ENCODE measurements around the gene GGT6. TPM values are rescaled to one million over a fixed set of nuclear protein-coding genes. Genes with fewer than 3 reads are reported as not detected.

The GGT6 gene
- total RNA-seq, 2 experiments from 2014 or later: not detected

GRCh38 chr17:4562015-4562969 is 1.9 kb upstream of the GGT6 start:
- Mint-ChIP-seq H3K27me3 (no peaks in the 10 kb centered on the region), H3K4me1 (ENCODE audit: low read depth) (peaks cover 31% of the 10 kb centered on the region), H3K36me3 (ENCODE audit: low read depth) (no peaks in the 10 kb centered on the region), H3K4me3 (peak overlapping the region; percentile 60), H3K9me3 (no peaks in the 10 kb centered on the region), H3K27ac (peak overlapping the region; percentile 47)
- H3K36me3 ChIP-seq (ENCODE audit: insufficient read depth, low read length): no peaks in the 10 kb centered on the region
- CTCF ChIA-PET: no interaction called here
- DNase-seq: no peak
- peaks cover 19% of the 10 kb centered on the region for H3K4me1 ChIP-seq (ENCODE audit: insufficient read depth, low read length)
- no peak for ATAC-seq (ENCODE audit: poor library complexity)
- peaks cover 0 to 3% of the 10 kb centered on the region in 2 experiments for H3K9me3 ChIP-seq (ENCODE audit: control insufficient read depth in 1 of 2, insufficient read depth in 1 of 2, low read length in 2 of 2)
- H3K4me3 ChIP-seq (ENCODE audit: low read length): no peak overlapping the region
- H3K27me3 ChIP-seq (ENCODE audit: control insufficient read depth in 1 of 2, insufficient read depth in 2 of 2, low read length in 2 of 2): no peaks in the 10 kb centered on the region
- intact Hi-C loops (cut with DNase I, micrococcal nuclease): no loop called here
- POLR2A ChIA-PET: no interaction called here
- H3K27ac ChIP-seq (ENCODE audit: low read depth in 1 of 2, low read length in 2 of 2): no peak overlapping the region
- TF ChIP-seq, protein P1, sequence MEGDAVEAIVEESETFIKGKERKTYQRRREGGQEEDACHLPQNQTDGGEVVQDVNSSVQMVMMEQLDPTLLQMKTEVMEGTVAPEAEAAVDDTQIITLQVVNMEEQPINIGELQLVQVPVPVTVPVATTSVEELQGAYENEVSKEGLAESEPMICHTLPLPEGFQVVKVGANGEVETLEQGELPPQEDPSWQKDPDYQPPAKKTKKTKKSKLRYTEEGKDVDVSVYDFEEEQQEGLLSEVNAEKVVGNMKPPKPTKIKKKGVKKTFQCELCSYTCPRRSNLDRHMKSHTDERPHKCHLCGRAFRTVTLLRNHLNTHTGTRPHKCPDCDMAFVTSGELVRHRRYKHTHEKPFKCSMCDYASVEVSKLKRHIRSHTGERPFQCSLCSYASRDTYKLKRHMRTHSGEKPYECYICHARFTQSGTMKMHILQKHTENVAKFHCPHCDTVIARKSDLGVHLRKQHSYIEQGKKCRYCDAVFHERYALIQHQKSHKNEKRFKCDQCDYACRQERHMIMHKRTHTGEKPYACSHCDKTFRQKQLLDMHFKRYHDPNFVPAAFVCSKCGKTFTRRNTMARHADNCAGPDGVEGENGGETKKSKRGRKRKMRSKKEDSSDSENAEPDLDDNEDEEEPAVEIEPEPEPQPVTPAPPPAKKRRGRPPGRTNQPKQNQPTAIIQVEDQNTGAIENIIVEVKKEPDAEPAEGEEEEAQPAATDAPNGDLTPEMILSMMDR (IDR thresholded peaks at IDR 0.05): no peak

- H3K4me3 Mint-ChIP-seq: no peak overlapping the region
- Histone ChIP-seq H3K27ac (ENCODE audit: low read depth in 1 of 2, low read length in 2 of 2) (no peak overlapping the region), H3K4me3 (ENCODE audit: low read length) (no peak overlapping the region), H3K9me3 (ENCODE audit: control insufficient read depth in 1 of 2, insufficient read depth in 1 of 2, low read length in 2 of 2) (peaks cover 0 to 3% of the 10 kb centered on the region in 2 experiments), H3K27me3 (ENCODE audit: control insufficient read depth in 1 of 2, insufficient read depth in 2 of 2, low read length in 2 of 2) (no peaks in the 10 kb centered on the region), H3K4me1 (ENCODE audit: insufficient read depth, low read length) (peaks cover 23% of the 10 kb centered on the region), H3K36me3 (ENCODE audit: insufficient read depth, low read length) (no peaks in the 10 kb centered on the region)
- no peak overlapping the region for H3K27ac Mint-ChIP-seq
- no peaks in the 10 kb centered on the region for H3K9me3 Mint-ChIP-seq
- peaks cover 39% of the 10 kb centered on the region for H3K4me1 Mint-ChIP-seq (ENCODE audit: low read depth)
- ChIA-PET POLR2A (no interaction called here), CTCF (no interaction called here)
- no peak for ATAC-seq (ENCODE audit: poor library complexity)
- H3K27me3 Mint-ChIP-seq: no peaks in the 10 kb centered on the region
- no peaks in the 10 kb centered on the region for H3K36me3 Mint-ChIP-seq (ENCODE audit: low read depth)
- intact Hi-C loops (cut with DNase I, micrococcal nuclease): no loop called here
- TF ChIP-seq, protein P1 (IDR thresholded peaks at IDR 0.05): no peak
- DNase-seq: no peak
Measured at GRCh38 chr17:4560837-4561256, 470 bp upstream of the GGT6 start.

GRCh38 chr17:4559966-4560365 is 411 bp downstream of the GGT6 start:
- Histone ChIP-seq H3K4me3 (ENCODE audit: low read length) (no peak overlapping the region), H3K27ac (ENCODE audit: low read depth in 1 of 2, low read length in 2 of 2) (no peak overlapping the region), H3K9me3 (ENCODE audit: control insufficient read depth in 1 of 2, insufficient read depth in 1 of 2, low read length in 2 of 2) (peaks cover 0 to 3% of the 10 kb centered on the region in 2 experiments), H3K36me3 (ENCODE audit: insufficient read depth, low read length) (no peaks in the 10 kb centered on the region), H3K4me1 (ENCODE audit: insufficient read depth, low read length) (peaks cover 21% of the 10 kb centered on the region), H3K27me3 (ENCODE audit: control insufficient read depth in 1 of 2, insufficient read depth in 2 of 2, low read length in 2 of 2) (no peaks in the 10 kb centered on the region)
- ChIA-PET POLR2A (no interaction called here), CTCF (no interaction called here)
- no peak overlapping the region for H3K27ac Mint-ChIP-seq
- H3K4me3 Mint-ChIP-seq: no peak overlapping the region
- H3K9me3 Mint-ChIP-seq: no peaks in the 10 kb centered on the region
- TF ChIP-seq, protein P1 (IDR thresholded peaks at IDR 0.05): no peak
- DNase-seq (no peak), ATAC-seq (ENCODE audit: poor library complexity) (no peak)
- H3K36me3 Mint-ChIP-seq (ENCODE audit: low read depth): peaks cover 8% of the 10 kb centered on the region
- no peaks in the 10 kb centered on the region for H3K27me3 Mint-ChIP-seq
- peaks cover 41% of the 10 kb centered on the region for H3K4me1 Mint-ChIP-seq (ENCODE audit: low read depth)
- intact Hi-C loops (cut with DNase I, micrococcal nuclease): loop anchor here in 1 of 2 experiments (5.0 kb wide), 1 partner anchor 298 kb away; the partner anchor contains the start of gene ANKFY1

All from CD4-positive, alpha-beta T cell (primary cell).